Stomach (tissue), 9 donors: ENCODE data around the gene PARD6A. TPM values are rescaled to one million over a fixed set of nuclear protein-coding genes. Genes with fewer than 3 reads are reported as not detected.
A peak's percentile ranks its signal among the peaks of the same experiment; 100 is the strongest.

ENCODE experiments used
- DNase-seq, 2 donors: peaks; one replicate each; pipeline versions ENCODE4 v3.0.0 to v3.0.0-alpha.2; 2013 to 2019
- H3K27ac ChIP-seq, 5 donors: fragments of 200-600 bp in 4 of 5; sonication (generic) in 4 of 5; one replicate each; pipeline ENCODE4 v1.5.1; 2013 to 2019; ENCODE audit warnings: mild to moderate bottlenecking in 1 of 5, moderate library complexity in 1 of 5
- H3K27me3 ChIP-seq, 3 donors: fragments of 200-600 bp; sonication (generic); one replicate each; pipeline ENCODE4 v1.5.1; 2017 to 2019; ENCODE audit warnings: mixed run types in 1 of 3
- H3K36me3 ChIP-seq, 4 donors: fragments of 200-600 bp; sonication (generic); 1 replicate in 3 of 4; 2 replicates in 1 of 4; pipeline ENCODE4 v1.5.1; 2016 to 2019
- H3K4me1 ChIP-seq, 4 donors: fragments of 200-600 bp; sonication (generic); one replicate each; pipeline ENCODE4 v1.5.1; 2016 to 2019
- H3K4me3 ChIP-seq, 4 donors: fragments of 200-600 bp; sonication (generic) in 3 of 4; one replicate each; pipeline ENCODE4 v1.5.1; 2016 to 2019; ENCODE audit warnings: mild to moderate bottlenecking in 1 of 4
- H3K9me3 ChIP-seq, 4 donors: fragments of 200-600 bp; sonication (generic); one replicate each; pipeline ENCODE4 v1.5.1; 2016 to 2019
- EP300 ChIP-seq: sonication (generic); formaldehyde crosslinking; IDR thresholded peaks from one replicate; pipeline ENCODE4 v1.6.1; 2017; ENCODE audit warnings: antibody characterized with exemption
- POLR2A ChIP-seq, 4 donors: fragments of 450-650 bp; IDR thresholded peaks; one replicate each; pipeline ENCODE4 v1.6.1; 2016; ENCODE audit warnings: antibody characterized with exemption in 4 of 4, control low read depth in 2 of 4, mild to moderate bottlenecking in 1 of 4, moderate library complexity in 1 of 4
- POLR2AphosphoS5 ChIP-seq, 3 donors: sonication (generic); formaldehyde crosslinking; IDR thresholded peaks; one replicate each; pipeline ENCODE4 v1.6.1; 2016; ENCODE audit warnings: antibody characterized with exemption in 3 of 3
- WGBS, 5 donors: extraction: QIAGEN DNeasy Blood & Tissue Kit in 3 of 5; methylation state at CpG; one replicate each; pipeline versions ENCODE4 v1.1.5 to v1.1.7; 2013 to 2018; 5-methylcytosine and 5-hydroxymethylcytosine counted together
- intact Hi-C: fragments of 100-400 bp; cut with DNase I; formaldehyde crosslinking; loops from one replicate; pipeline ENCODE4 v1.15.1; 2023; ENCODE audit warnings: low total_unique reads
- polyA plus RNA-seq, 3 donors: library from polyadenylated mRNA; stranded (reverse); fragments of 200-250 nt; gene quantifications; one replicate each; pipeline ENCODE4 v1.2.3, GENCODE V29; 2013
- total RNA-seq, 5 donors: library from RNA; depleted of rRNA; stranded (reverse); fragments of >200 nt; gene quantifications; one replicate each; pipeline versions ENCODE4 v1.1.0 to v1.2.3, GENCODE V29; 2014 to 2016
- TF ChIP-seq, protein P1 (sequence below), 7 experiments: fragments of 450-650 bp in 4 of 7; fragments of 200-600 bp in 3 of 7; sonication (generic) in 3 of 7; IDR thresholded peaks; one replicate each; pipeline ENCODE4 v1.5.1; 2016 to 2019; ENCODE audit warnings: antibody characterized with exemption in 7 of 7, control low read depth in 2 of 7, mild to moderate bottlenecking in 1 of 7
- donor health status: healthy with polysubstance abuse.
- donor health status: Bipolar disorder and iron deficiency.
- donor health status: healthy.

The PARD6A gene
- total and polyA plus RNA-seq, 8 donors: 1.1 to 56.7 (median 7.1) TPM

DNA sequence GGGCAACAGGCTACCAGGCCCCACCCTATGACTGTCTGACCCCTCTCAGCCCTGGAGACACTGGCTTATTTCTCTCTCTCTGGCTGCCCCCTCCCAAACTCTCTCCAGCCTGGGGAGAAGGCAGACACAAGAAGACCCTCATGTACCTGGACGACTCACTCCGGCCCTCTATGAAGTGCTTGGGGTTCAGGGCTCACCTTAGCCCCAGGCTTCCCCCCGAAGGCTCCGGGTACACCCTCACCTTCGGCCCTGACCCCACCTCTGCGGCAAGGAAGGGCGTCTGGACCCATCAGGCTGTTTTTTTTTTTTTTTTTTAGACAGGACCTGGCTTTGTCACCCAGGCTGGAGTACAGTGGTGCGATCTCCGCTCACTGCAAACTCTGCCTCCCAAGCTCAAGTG, 16.7 kb upstream of the PARD6A start:
- H3K36me3 ChIP-seq: peaks cover 3 to 14% (median 12%) of the 10 kb centered on the region in 4 donors
- intact Hi-C loops: loop anchor here (5.0 kb wide), 2 partner anchors 97 to 127 kb away; no protein-coding TSS in a partner anchor
- peaks cover 12 to 50% (median 31%) of the 10 kb centered on the region in 4 donors for H3K4me1 ChIP-seq
- 90 to 93% (median 91%) methylated on average over 9 of the region's 9 CpGs for WGBS, 5 donors
- DNase-seq: peak in 1 of 2 donors; percentile 5
- H3K27ac ChIP-seq: no peak overlapping the region
- no peaks in the 10 kb centered on the region for H3K9me3 ChIP-seq
- no peak for TF ChIP-seq POLR2AphosphoS5 (IDR thresholded peaks at IDR 0.05)
- no peak for TF ChIP-seq EP300
- TF ChIP-seq, protein P1, sequence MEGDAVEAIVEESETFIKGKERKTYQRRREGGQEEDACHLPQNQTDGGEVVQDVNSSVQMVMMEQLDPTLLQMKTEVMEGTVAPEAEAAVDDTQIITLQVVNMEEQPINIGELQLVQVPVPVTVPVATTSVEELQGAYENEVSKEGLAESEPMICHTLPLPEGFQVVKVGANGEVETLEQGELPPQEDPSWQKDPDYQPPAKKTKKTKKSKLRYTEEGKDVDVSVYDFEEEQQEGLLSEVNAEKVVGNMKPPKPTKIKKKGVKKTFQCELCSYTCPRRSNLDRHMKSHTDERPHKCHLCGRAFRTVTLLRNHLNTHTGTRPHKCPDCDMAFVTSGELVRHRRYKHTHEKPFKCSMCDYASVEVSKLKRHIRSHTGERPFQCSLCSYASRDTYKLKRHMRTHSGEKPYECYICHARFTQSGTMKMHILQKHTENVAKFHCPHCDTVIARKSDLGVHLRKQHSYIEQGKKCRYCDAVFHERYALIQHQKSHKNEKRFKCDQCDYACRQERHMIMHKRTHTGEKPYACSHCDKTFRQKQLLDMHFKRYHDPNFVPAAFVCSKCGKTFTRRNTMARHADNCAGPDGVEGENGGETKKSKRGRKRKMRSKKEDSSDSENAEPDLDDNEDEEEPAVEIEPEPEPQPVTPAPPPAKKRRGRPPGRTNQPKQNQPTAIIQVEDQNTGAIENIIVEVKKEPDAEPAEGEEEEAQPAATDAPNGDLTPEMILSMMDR (IDR thresholded peaks at IDR 0.05): no peak
- no peak for TF ChIP-seq POLR2A (IDR thresholded peaks at IDR 0.05)
- peaks cover 14 to 53% (median 45%) of the 10 kb centered on the region in 3 donors for H3K27me3 ChIP-seq
- no peak overlapping the region for H3K4me3 ChIP-seq

DNA sequence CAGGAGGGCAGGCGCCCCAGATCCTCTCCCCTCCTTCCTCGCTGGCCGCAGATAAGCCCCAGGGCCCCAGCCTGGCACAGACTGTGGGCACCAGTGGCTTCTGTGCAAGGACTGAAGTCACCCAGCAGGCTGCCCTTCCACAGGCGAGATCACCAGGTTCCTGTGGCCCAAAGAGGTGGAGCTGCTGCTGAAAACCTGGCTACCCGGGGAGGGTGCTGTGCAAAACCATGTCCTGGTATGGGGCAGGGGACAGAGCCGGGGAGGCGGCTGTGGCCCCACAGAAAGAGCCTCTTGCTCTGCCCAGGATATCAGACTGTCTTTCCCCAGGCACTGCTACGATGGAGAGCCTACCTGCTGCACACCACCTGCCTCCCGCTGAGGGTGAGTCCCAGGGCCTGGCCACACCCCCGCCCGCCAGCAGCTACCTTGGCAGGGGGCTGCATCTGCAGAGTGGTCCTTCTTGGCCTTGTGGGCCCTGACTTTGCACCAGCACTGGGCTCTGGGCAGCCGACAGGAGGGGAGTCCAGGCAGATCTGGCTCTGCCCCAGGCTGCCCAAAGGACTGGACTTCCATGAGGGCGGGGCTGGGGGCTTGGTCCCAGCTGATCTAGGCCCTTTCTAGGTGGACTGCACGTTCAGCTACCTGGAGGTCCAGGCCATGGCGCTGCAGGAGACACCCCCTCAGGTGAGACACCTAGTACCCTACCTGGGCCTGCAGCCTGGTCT, 15.2 kb upstream of the PARD6A start:
- Histone ChIP-seq H3K27ac (peak overlapping the region in 4 of 5 donors; percentile 23 to 51 (median 30)), H3K27me3 (peaks cover 22 to 68% (median 55%) of the 10 kb centered on the region in 3 donors)
- DNase-seq: peak in 1 of 2 donors; percentile 6

DNA sequence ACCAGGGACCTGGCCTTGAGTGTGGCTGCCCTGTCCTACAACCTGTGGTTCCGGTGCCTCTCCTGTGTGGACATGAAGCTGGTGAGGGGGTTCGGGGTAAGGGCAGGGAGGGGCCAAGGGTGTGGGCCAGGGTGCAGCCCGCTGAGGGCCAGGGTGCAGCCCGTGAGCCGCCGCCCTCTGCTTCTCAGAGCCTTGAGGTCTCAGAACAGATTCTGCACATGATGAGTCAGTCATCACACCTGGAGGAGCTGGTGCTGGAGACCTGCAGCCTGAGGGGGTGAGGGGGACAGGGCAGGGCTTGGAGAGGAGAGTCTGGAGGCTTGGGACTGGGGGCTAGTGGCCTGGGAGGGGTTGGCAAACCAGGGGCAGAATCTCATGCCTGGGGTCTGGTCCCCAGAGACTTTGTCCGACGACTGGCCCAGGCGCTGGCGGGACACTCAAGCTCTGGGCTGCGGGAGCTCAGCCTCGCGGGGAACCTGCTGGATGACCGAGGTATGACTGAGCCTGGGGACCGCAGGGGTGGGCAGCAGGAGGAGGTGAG, 13.6 kb upstream of the PARD6A start:
- H3K27ac ChIP-seq: no peak overlapping the region
- H3K27me3 ChIP-seq: peaks cover 22 to 84% (median 66%) of the 10 kb centered on the region in 3 donors
- 66 to 78% (median 67%) methylated on average over 13 to 15 of the region's 15 CpGs for whole genome bisulfite sequencing, 5 donors
- H3K9me3 ChIP-seq: no peaks in the 10 kb centered on the region
- no peak for DNase-seq
- no peaks in the 10 kb centered on the region for H3K36me3 ChIP-seq
- TF ChIP-seq, protein P1 (IDR thresholded peaks at IDR 0.05): no peak
- TF ChIP-seq EP300 (no peak), POLR2A (IDR thresholded peaks at IDR 0.05) (no peak), POLR2AphosphoS5 (IDR thresholded peaks at IDR 0.05) (no peak)
- no peak overlapping the region for H3K4me3 ChIP-seq
- intact Hi-C loops: no loop called here
- H3K4me1 ChIP-seq: peaks cover 12 to 48% (median 29%) of the 10 kb centered on the region in 4 donors

More for the DNA sequence above, 15.2 kb upstream of the PARD6A start:
- Histone ChIP-seq H3K4me3 (peak overlapping the region; percentile 29 to 53 (median 41)), H3K4me1 (peaks cover 12 to 60% (median 39%) of the 10 kb centered on the region in 4 donors), H3K9me3 (no peaks in the 10 kb centered on the region), H3K36me3 (no peaks in the 10 kb centered on the region)
- intact Hi-C loops: no loop called here
- TF ChIP-seq, protein P1 (IDR thresholded peaks at IDR 0.05): no peak
- no peak for TF ChIP-seq POLR2AphosphoS5 (IDR thresholded peaks at IDR 0.05)
- no peak for TF ChIP-seq POLR2A (IDR thresholded peaks at IDR 0.05)
- TF ChIP-seq EP300: no peak
- WGBS, 5 donors: 65 to 77% (median 70%) methylated on average over 9 to 15 of the region's 15 CpGs; no CpG with 5 or more reads in 1 of the 5 donors

DNA sequence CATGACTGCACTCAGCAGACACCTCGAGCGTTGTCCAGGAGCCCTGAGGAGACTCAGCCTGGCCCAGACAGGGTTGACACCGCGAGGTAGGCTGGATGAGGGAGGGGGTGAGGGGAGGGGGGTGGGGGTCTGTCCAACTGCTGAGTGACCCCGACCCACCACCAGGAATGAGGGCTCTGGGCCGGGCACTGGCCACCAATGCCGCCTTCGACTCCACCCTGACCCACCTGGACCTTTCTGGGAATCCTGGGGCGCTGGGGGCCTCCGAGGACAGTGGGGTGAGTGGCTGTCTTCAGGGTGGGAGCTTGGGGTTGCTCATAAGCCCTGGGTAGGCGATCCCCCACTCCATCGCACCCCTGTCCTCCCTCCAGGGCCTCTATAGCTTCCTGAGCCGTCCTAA, 13.1 kb upstream of the PARD6A start:
- H3K27me3 ChIP-seq: peaks cover 22 to 89% (median 71%) of the 10 kb centered on the region in 3 donors
- WGBS, 5 donors: 69 to 81% (median 73%) methylated on average over 11 to 13 of the region's 13 CpGs
- no peak overlapping the region for H3K4me3 ChIP-seq
- no peaks in the 10 kb centered on the region for H3K36me3 ChIP-seq
- H3K4me1 ChIP-seq: peaks cover 14 to 47% (median 29%) of the 10 kb centered on the region in 4 donors
- intact Hi-C loops: no loop called here
- TF ChIP-seq, protein P1 (IDR thresholded peaks at IDR 0.05): no peak
- TF ChIP-seq POLR2A (IDR thresholded peaks at IDR 0.05) (no peak), EP300 (no peak)
- no peak for DNase-seq
- no peak overlapping the region for H3K27ac ChIP-seq
- H3K9me3 ChIP-seq: no peaks in the 10 kb centered on the region
